ENCODE measurements around the gene APOBEC2.

APOBEC2 gene

GRCh38 chr6:41043151-41043550 is 9.9 kb upstream of the APOBEC2 start:
- no peak overlapping the region for H2AFZ ChIP-seq (ENCODE audit: low read depth, low read length)
- no peaks in the 10 kb centered on the region for H3K4me1 ChIP-seq (ENCODE audit: insufficient read depth, low read length)
- no peaks in the 10 kb centered on the region for H3K27me3 ChIP-seq (ENCODE audit: insufficient read depth, low read length, poor library complexity)
- TF ChIP-seq EZH2 (IDR thresholded peaks at IDR 0.05; ENCODE audit: borderline replicate concordance, low read depth, low read length, severe bottlenecking) (no peak), CTCF (IDR thresholded peaks at IDR 0.05; ENCODE audit: borderline replicate concordance, extremely low read depth, low read length, poor library complexity, severe bottlenecking) (no peak)
- H3K9me3 ChIP-seq (ENCODE audit: insufficient read depth, low read length, severe bottlenecking) = no peaks in the 10 kb centered on the region
- no peak overlapping the region for H3K27ac ChIP-seq (ENCODE audit: low read length)
- ATAC-seq (ENCODE audit: insufficient read depth, low read depth) (no peak), DNase-seq (no peak)
- no peaks in the 10 kb centered on the region for H4K20me1 ChIP-seq (ENCODE audit: insufficient read depth, low read length)
- no peak overlapping the region for H3K9ac ChIP-seq (ENCODE audit: low read depth, low read length)
- no peak overlapping the region for H3K4me3 ChIP-seq (ENCODE audit: low read depth in 1 of 2, low read length in 2 of 2)
- no peak overlapping the region for H3K4me2 ChIP-seq (ENCODE audit: insufficient read depth, low read length)
- H3K79me2 ChIP-seq (ENCODE audit: insufficient read depth, low read length) = no peaks in the 10 kb centered on the region
- no peaks in the 10 kb centered on the region for H3K36me3 ChIP-seq (ENCODE audit: insufficient read depth, low read length)

- no peaks in the 10 kb centered on the region for H3K79me2 ChIP-seq (ENCODE audit: insufficient read depth, low read length)
- no peaks in the 10 kb centered on the region for H3K4me1 ChIP-seq (ENCODE audit: insufficient read depth, low read length)
- H3K36me3 ChIP-seq (ENCODE audit: insufficient read depth, low read length) = no peaks in the 10 kb centered on the region
- no peak overlapping the region for H3K4me2 ChIP-seq (ENCODE audit: insufficient read depth, low read length)
- no peak for ATAC-seq (ENCODE audit: insufficient read depth, low read depth)
- no peak overlapping the region for H3K27ac ChIP-seq (ENCODE audit: low read length)
- no peaks in the 10 kb centered on the region for H3K27me3 ChIP-seq (ENCODE audit: insufficient read depth, low read length, poor library complexity)
- H3K9ac ChIP-seq (ENCODE audit: low read depth, low read length) = no peak overlapping the region
- no peak for DNase-seq
- H4K20me1 ChIP-seq (ENCODE audit: insufficient read depth, low read length) = no peaks in the 10 kb centered on the region
- no peak for TF ChIP-seq CTCF (IDR thresholded peaks at IDR 0.05; ENCODE audit: borderline replicate concordance, extremely low read depth, low read length, poor library complexity, severe bottlenecking)
- TF ChIP-seq EZH2 (IDR thresholded peaks at IDR 0.05; ENCODE audit: borderline replicate concordance, low read depth, low read length, severe bottlenecking) = no peak
- no peaks in the 10 kb centered on the region for H3K9me3 ChIP-seq (ENCODE audit: insufficient read depth, low read length, severe bottlenecking)
- no peak overlapping the region for H2AFZ ChIP-seq (ENCODE audit: low read depth, low read length)
- no peak overlapping the region for H3K4me3 ChIP-seq (ENCODE audit: low read depth in 1 of 2, low read length in 2 of 2)
These were observed 7.3 kb upstream of the APOBEC2 start for GRCh38 chr6:41045664-41046063.

GRCh38 chr6:41046084-41046483 is 6.9 kb upstream of the APOBEC2 start:
- H3K36me3 ChIP-seq (ENCODE audit: insufficient read depth, low read length) = no peaks in the 10 kb centered on the region
- H3K9ac ChIP-seq (ENCODE audit: low read depth, low read length) = no peak overlapping the region
- no peak overlapping the region for H3K4me3 ChIP-seq (ENCODE audit: low read depth in 1 of 2, low read length in 2 of 2)
- H3K27ac ChIP-seq (ENCODE audit: low read length) = no peak overlapping the region
- TF ChIP-seq EZH2 (IDR thresholded peaks at IDR 0.05; ENCODE audit: borderline replicate concordance, low read depth, low read length, severe bottlenecking) (no peak), CTCF (IDR thresholded peaks at IDR 0.05; ENCODE audit: borderline replicate concordance, extremely low read depth, low read length, poor library complexity, severe bottlenecking) (no peak)
- no peaks in the 10 kb centered on the region for H3K4me1 ChIP-seq (ENCODE audit: insufficient read depth, low read length)
- H3K79me2 ChIP-seq (ENCODE audit: insufficient read depth, low read length) = no peaks in the 10 kb centered on the region
- DNase-seq = no peak
- H2AFZ ChIP-seq (ENCODE audit: low read depth, low read length) = no peak overlapping the region
- H3K27me3 ChIP-seq (ENCODE audit: insufficient read depth, low read length, poor library complexity) = no peaks in the 10 kb centered on the region
- no peaks in the 10 kb centered on the region for H4K20me1 ChIP-seq (ENCODE audit: insufficient read depth, low read length)
- H3K4me2 ChIP-seq (ENCODE audit: insufficient read depth, low read length) = no peak overlapping the region
- no peaks in the 10 kb centered on the region for H3K9me3 ChIP-seq (ENCODE audit: insufficient read depth, low read length, severe bottlenecking)
- ATAC-seq (ENCODE audit: insufficient read depth, low read depth) = no peak

GRCh38 chr6:41047306-41047705 is 5.7 kb upstream of the APOBEC2 start:
- H3K4me2 ChIP-seq (ENCODE audit: insufficient read depth, low read length) = no peak overlapping the region
- no peak overlapping the region for H3K27ac ChIP-seq (ENCODE audit: low read length)
- no peak for ATAC-seq (ENCODE audit: insufficient read depth, low read depth)
- H3K36me3 ChIP-seq (ENCODE audit: insufficient read depth, low read length) = no peaks in the 10 kb centered on the region
- H3K9me3 ChIP-seq (ENCODE audit: insufficient read depth, low read length, severe bottlenecking) = no peaks in the 10 kb centered on the region
- peaks cover 8% of the 10 kb centered on the region for H3K4me1 ChIP-seq (ENCODE audit: insufficient read depth, low read length)
- H3K27me3 ChIP-seq (ENCODE audit: insufficient read depth, low read length, poor library complexity) = no peaks in the 10 kb centered on the region
- no peak overlapping the region for H3K4me3 ChIP-seq (ENCODE audit: low read depth in 1 of 2, low read length in 2 of 2)
- H3K9ac ChIP-seq (ENCODE audit: low read depth, low read length) = no peak overlapping the region
- no peaks in the 10 kb centered on the region for H3K79me2 ChIP-seq (ENCODE audit: insufficient read depth, low read length)
- no peak overlapping the region for H2AFZ ChIP-seq (ENCODE audit: low read depth, low read length)
- H4K20me1 ChIP-seq (ENCODE audit: insufficient read depth, low read length) = no peaks in the 10 kb centered on the region
- no peak for DNase-seq
- TF ChIP-seq EZH2 (IDR thresholded peaks at IDR 0.05; ENCODE audit: borderline replicate concordance, low read depth, low read length, severe bottlenecking) (no peak), CTCF (IDR thresholded peaks at IDR 0.05; ENCODE audit: borderline replicate concordance, extremely low read depth, low read length, poor library complexity, severe bottlenecking) (no peak)
